Uterus (tissue), 4 donors: ENCODE measurements around the gene TGDS. TPM values are rescaled to one million over a fixed set of nuclear protein-coding genes. Genes with fewer than 3 reads are reported as not detected.
A peak's percentile ranks its signal among the peaks of the same experiment; 100 is the strongest.

ENCODE experiments used
- DNase-seq, 2 donors: peaks; one replicate each; pipeline ENCODE4 v3.0.0-alpha.2; 2019 to 2020
- H3K27ac ChIP-seq, 2 donors: fragments of 200-600 bp; sonication (generic); 1 replicate in 1 of 2; 2 replicates in 1 of 2; pipeline ENCODE4 v1.5.1; 2016 to 2018
- H3K27me3 ChIP-seq, 2 donors: fragments of 200-600 bp; sonication (generic); one replicate each; pipeline ENCODE4 v1.5.1; 2018 to 2019; ENCODE audit warnings: control low read depth in 1 of 2
- H3K36me3 ChIP-seq, 2 donors: fragments of 200-600 bp; sonication (generic); one replicate each; pipeline ENCODE4 v1.5.1; 2019; ENCODE audit warnings: control low read depth in 1 of 2
- H3K4me1 ChIP-seq, 2 donors: fragments of 200-600 bp; sonication (generic); one replicate each; pipeline ENCODE4 v1.5.1; 2018 to 2019; ENCODE audit warnings: control low read depth in 1 of 2
- H3K4me3 ChIP-seq, 2 donors: fragments of 200-600 bp; sonication (generic); 1 replicate in 1 of 2; 2 replicates in 1 of 2; pipeline ENCODE4 v1.5.1; 2018 to 2019; ENCODE audit warnings: mild to moderate bottlenecking in 1 of 2
- H3K9me3 ChIP-seq, 2 donors: fragments of 200-600 bp; sonication (generic); one replicate each; pipeline ENCODE4 v1.5.1; 2019; ENCODE audit warnings: control low read depth in 1 of 2
- CTCF ChIP-seq, 4 experiments: fragments of 200-600 bp in 2 of 4; fragments of 450-650 bp in 2 of 4; sonication (generic) in 2 of 4; IDR thresholded peaks; one replicate each; pipeline ENCODE4 v1.5.1; 2016 to 2019; ENCODE audit warnings: antibody characterized with exemption in 4 of 4, mild to moderate bottlenecking in 2 of 4, moderate library complexity in 1 of 4
- POLR2A ChIP-seq, 2 donors: fragments of 450-650 bp; IDR thresholded peaks; one replicate each; pipeline ENCODE4 v1.6.1; 2016; ENCODE audit warnings: antibody characterized with exemption in 2 of 2, mild to moderate bottlenecking in 1 of 2, moderate library complexity in 1 of 2
- intact Hi-C: fragments of 100-400 bp; cut with DNase I; formaldehyde crosslinking; loops from one replicate; pipeline ENCODE4 v1.15.1; 2023; ENCODE audit warnings: low total_unique reads
- total RNA-seq, 4 donors: library from RNA; depleted of rRNA in 3 of 4; stranded (reverse); fragments of >200 nt in 3 of 4; gene quantifications; one replicate each; pipeline versions ENCODE4 v1.1.0 to v1.2.4, GENCODE V29; 2014 to 2023
- donor health status: DM: yes; HTN: yes; CAD: no.

TGDS gene
- total RNA-seq, 4 donors from 2014 or later: 10.2 to 29.7 (median 14.7) TPM

DNA sequence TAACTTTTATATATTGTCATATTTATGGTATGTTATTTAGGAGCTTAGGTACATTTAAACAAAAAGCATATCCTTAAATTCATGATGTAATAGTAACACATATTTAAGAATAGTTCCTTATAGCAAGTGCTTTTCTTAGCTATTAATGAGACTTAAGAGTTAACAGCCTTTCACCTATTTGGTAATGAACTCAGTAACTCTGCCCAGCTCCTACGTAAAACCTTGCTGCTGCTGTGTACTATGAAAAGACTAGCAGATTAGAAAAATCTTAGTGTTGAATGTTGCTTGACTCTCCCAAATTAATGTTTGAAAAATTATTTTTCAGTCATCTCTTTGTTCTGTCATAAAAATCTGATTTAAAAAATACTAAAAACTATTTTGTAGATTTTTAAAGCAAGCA lies 12.6 kb upstream of the TGDS start:
- intact Hi-C loops: loop anchor here (10.0 kb wide), 1 partner anchor 54 kb away; no protein-coding TSS in a partner anchor
- TF ChIP-seq CTCF (IDR thresholded peaks at IDR 0.05): no peak
- TF ChIP-seq POLR2A (IDR thresholded peaks at IDR 0.05): no peak
- Histone ChIP-seq H3K36me3 (no peaks in the 10 kb centered on the region), H3K9me3 (no peaks in the 10 kb centered on the region), H3K27ac (no peak overlapping the region), H3K27me3 (no peaks in the 10 kb centered on the region), H3K4me3 (no peak overlapping the region), H3K4me1 (no peaks in the 10 kb centered on the region)
- DNase-seq: no peak

DNA sequence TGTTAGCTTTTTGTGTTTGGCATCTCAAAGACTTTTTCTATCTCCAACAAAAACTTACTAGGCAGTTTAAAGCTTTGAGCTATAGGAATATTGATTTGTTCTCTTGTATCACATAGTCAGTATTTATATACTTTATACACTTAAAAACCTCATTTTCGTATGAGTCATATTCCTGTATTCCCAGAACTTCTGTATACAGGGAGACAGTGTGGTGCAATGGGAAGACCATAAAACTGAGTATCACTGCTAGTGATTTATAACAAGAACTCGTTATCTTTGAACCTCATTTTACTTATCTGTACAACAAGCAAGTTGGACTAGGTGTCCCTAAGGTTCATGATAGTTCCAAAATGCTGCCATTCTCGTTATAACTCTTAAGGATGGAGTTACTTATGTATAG lies 12.0 kb upstream of the TGDS start:
- TF ChIP-seq POLR2A (IDR thresholded peaks at IDR 0.05): no peak
- TF ChIP-seq CTCF (IDR thresholded peaks at IDR 0.05): no peak
- Histone ChIP-seq H3K27ac (no peak overlapping the region), H3K27me3 (no peaks in the 10 kb centered on the region), H3K4me3 (no peak overlapping the region), H3K36me3 (no peaks in the 10 kb centered on the region), H3K4me1 (no peaks in the 10 kb centered on the region), H3K9me3 (no peaks in the 10 kb centered on the region)
- intact Hi-C loops: loop anchor here (10.0 kb wide), 1 partner anchor 53 kb away; no protein-coding TSS in a partner anchor
- DNase-seq: no peak

DNA sequence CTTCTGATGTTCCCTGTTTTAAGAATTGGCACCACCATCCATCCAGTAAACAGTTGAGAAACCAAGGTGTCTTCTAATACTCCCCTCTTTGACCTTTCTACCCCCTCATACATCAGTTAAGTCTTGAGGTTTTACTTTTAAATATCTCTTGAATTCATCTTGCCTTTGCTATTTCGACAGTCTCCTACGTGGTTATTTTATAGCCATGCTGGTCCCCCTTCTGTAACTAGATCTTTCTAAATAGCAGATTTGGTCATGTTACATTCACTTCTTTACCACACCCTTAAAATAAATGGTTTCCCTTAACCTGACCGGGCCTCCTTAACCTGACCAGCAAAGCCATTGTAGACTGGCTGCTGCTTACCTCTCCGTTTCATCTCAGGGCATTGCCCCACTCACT lies 11.1 kb upstream of the TGDS start:
- Histone ChIP-seq H3K27me3 (no peaks in the 10 kb centered on the region), H3K36me3 (no peaks in the 10 kb centered on the region), H3K9me3 (no peaks in the 10 kb centered on the region), H3K27ac (no peak overlapping the region), H3K4me3 (no peak overlapping the region), H3K4me1 (no peaks in the 10 kb centered on the region)
- TF ChIP-seq POLR2A (IDR thresholded peaks at IDR 0.05): no peak
- no peak for TF ChIP-seq CTCF (IDR thresholded peaks at IDR 0.05)
- no peak for DNase-seq
- intact Hi-C loops: loop anchor here (10.0 kb wide), 1 partner anchor 52 kb away; no protein-coding TSS in a partner anchor

- H3K27me3 ChIP-seq: no peaks in the 10 kb centered on the region
- no peaks in the 10 kb centered on the region for H3K36me3 ChIP-seq
- intact Hi-C loops: loop anchor here (10.0 kb wide), 1 partner anchor 48 kb away; no protein-coding TSS in a partner anchor
- H3K4me1 ChIP-seq: no peaks in the 10 kb centered on the region
- H3K4me3 ChIP-seq: peak overlapping the region; percentile 66 to 88
- TF ChIP-seq POLR2A (IDR thresholded peaks at IDR 0.05) (no peak), CTCF (IDR thresholded peaks at IDR 0.05) (no peak)
- DNase-seq: no peak
- peak overlapping the region; percentile 81 to 87 for H3K27ac ChIP-seq
- H3K9me3 ChIP-seq: no peaks in the 10 kb centered on the region
Observed at GRCh38 chr13:94602467-94602866, 6.5 kb upstream of the TGDS start.

- peak; percentile 95 to 98 for DNase-seq
- no peaks in the 10 kb centered on the region for H3K9me3 ChIP-seq
- peak within 1 kb of the TSS; percentile 66 to 88 for H3K4me3 ChIP-seq
- TF ChIP-seq POLR2A (IDR thresholded peaks at IDR 0.05) (peak; percentile 40 to 84), CTCF (IDR thresholded peaks at IDR 0.05) (no peak)
- H3K27me3 ChIP-seq: no peaks in the 10 kb centered on the region
- no peaks in the 10 kb centered on the region for H3K4me1 ChIP-seq
- intact Hi-C loops: loop anchor here (10.0 kb wide), 1 partner anchor 47 kb away; no protein-coding TSS in a partner anchor
- peak within 1 kb of the TSS; percentile 81 to 87 for H3K27ac ChIP-seq
- H3K36me3 ChIP-seq: no peaks in the 10 kb centered on the region
Observed at GRCh38 chr13:94601446-94602431, 5.8 kb upstream of the TGDS start, which contains the start of gene GPR180. Gene GPR180 (plus strand): TSS chr13:94601857. CDS start chr13:94601928, 71 bp downstream.
